Right lobe of liver (tissue), 4 donors: ENCODE results near the gene TFEB.

ENCODE experiments used
- POLR2A ChIP-seq: fragments of 450-650 bp; IDR thresholded peaks from one replicate; pipeline ENCODE4 v1.6.1; 2017; ENCODE audit warnings: antibody characterized with exemption, mild to moderate bottlenecking
- TF ChIP-seq, protein P1 (sequence below), 4 donors: fragments of 200-600 bp in 3 of 4; fragments of 450-650 bp in 1 of 4; IDR thresholded peaks; one replicate each; pipeline versions ENCODE4 v1.5.1 to v1.8.0; 2016 to 2022; ENCODE audit warnings: antibody characterized with exemption in 4 of 4, mild to moderate bottlenecking in 2 of 4
- donor health status: DM: no; HTN: no; CAD: no.
- donor health status: DM: no; HTN: no; CAD: no.
- donor health status: DM: no; HTN: yes; CAD: no.

DNA sequence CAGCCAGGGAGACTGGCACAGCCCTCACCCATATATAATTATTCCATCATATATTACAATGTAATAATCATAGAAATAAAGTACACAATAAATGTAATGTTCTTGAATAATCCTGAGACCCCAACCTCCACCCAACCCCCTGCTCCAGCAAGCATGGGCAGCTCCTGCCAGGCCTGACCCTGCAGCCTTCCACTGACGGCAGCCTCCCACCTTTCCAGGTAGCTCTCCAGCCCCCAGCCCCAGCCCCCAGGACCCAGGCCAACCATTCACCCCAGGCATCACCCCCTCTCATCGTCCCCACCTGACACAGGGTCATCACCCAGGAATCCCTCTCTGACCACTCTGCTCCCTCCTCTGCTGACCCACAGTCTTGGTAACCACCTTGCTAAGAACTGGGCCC lies 14.6 kb downstream of the TFEB start:
- TF ChIP-seq, protein P1, sequence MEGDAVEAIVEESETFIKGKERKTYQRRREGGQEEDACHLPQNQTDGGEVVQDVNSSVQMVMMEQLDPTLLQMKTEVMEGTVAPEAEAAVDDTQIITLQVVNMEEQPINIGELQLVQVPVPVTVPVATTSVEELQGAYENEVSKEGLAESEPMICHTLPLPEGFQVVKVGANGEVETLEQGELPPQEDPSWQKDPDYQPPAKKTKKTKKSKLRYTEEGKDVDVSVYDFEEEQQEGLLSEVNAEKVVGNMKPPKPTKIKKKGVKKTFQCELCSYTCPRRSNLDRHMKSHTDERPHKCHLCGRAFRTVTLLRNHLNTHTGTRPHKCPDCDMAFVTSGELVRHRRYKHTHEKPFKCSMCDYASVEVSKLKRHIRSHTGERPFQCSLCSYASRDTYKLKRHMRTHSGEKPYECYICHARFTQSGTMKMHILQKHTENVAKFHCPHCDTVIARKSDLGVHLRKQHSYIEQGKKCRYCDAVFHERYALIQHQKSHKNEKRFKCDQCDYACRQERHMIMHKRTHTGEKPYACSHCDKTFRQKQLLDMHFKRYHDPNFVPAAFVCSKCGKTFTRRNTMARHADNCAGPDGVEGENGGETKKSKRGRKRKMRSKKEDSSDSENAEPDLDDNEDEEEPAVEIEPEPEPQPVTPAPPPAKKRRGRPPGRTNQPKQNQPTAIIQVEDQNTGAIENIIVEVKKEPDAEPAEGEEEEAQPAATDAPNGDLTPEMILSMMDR (IDR thresholded peaks at IDR 0.05): no peak
- no peak for TF ChIP-seq POLR2A
